Mesenchymal stem cell (in vitro differentiated cells and primary cell): ENCODE results near the gene UGT1A6.
A peak's percentile ranks its signal among the peaks of the same experiment; 100 is the strongest.

Experiments
- DNase-seq: peaks from one replicate; pipeline ENCODE4 v3.0.0-alpha.2; 2013
- H2AFZ ChIP-seq: one replicate; pipeline ENCODE4 v1.6.1; 2013; ENCODE audit warnings: low read depth, mild to moderate bottlenecking, control low read depth, inconsistent platforms, low read length, moderate library complexity
- H2AK5ac ChIP-seq: 2 replicates; pipeline ENCODE4 v1.6.1; 2013; ENCODE audit warnings: low read length, moderate library complexity, mild to moderate bottlenecking, inconsistent platforms; ENCODE audit not compliant: severe bottlenecking
- H2BK120ac ChIP-seq: one replicate; pipeline ENCODE4 v1.6.1; 2013; ENCODE audit warnings: low read depth, mild to moderate bottlenecking, inconsistent platforms, low read length, moderate library complexity
- H2BK12ac ChIP-seq, 2 experiments: one replicate each; pipeline ENCODE4 v1.6.1; 2013; ENCODE audit warnings: inconsistent platforms in 2 of 2, low read length in 2 of 2, mild to moderate bottlenecking in 2 of 2, moderate library complexity in 2 of 2, control low read depth in 1 of 2
- H2BK15ac ChIP-seq: one replicate; pipeline ENCODE4 v1.6.1; 2013; ENCODE audit warnings: mild to moderate bottlenecking, low read depth, inconsistent platforms; ENCODE audit not compliant: poor library complexity, severe bottlenecking
- H2BK5ac ChIP-seq: 2 replicates; pipeline ENCODE4 v1.6.1; 2013; ENCODE audit warnings: low read depth, mild to moderate bottlenecking, low read length, control low read depth, inconsistent platforms; ENCODE audit not compliant: poor library complexity, severe bottlenecking
- H3K14ac ChIP-seq, 2 experiments: one replicate each; pipeline ENCODE4 v1.6.1; 2013; ENCODE audit warnings: inconsistent platforms in 2 of 2, low read length in 2 of 2, control low read depth in 1 of 2, mild to moderate bottlenecking in 1 of 2, moderate library complexity in 1 of 2
- H3K18ac ChIP-seq, 2 experiments: one replicate each; pipeline ENCODE4 v1.6.1; 2013; ENCODE audit warnings: inconsistent platforms in 2 of 2, low read length in 2 of 2, control low read depth in 1 of 2, low read depth in 1 of 2, mild to moderate bottlenecking in 1 of 2
- H3K23ac ChIP-seq, 2 experiments: one replicate each; pipeline ENCODE4 v1.6.1; 2013; ENCODE audit warnings: inconsistent platforms in 2 of 2, low read length in 2 of 2, mild to moderate bottlenecking in 2 of 2, moderate library complexity in 2 of 2, control low read depth in 1 of 2
- H3K27ac ChIP-seq: 2 replicates; pipeline ENCODE4 v1.5.1; 2013; ENCODE audit warnings: mild to moderate bottlenecking, moderate library complexity, low read length, control low read depth, inconsistent platforms; ENCODE audit not compliant: poor library complexity, severe bottlenecking
- H3K27me3 ChIP-seq, 2 experiments: 2 replicates each; pipeline versions ENCODE4 v1.6.1 to v1.7.0; 2013; ENCODE audit warnings: low read length in 2 of 2, mild to moderate bottlenecking in 2 of 2, moderate library complexity in 2 of 2, control low read depth in 1 of 2, inconsistent platforms in 1 of 2; ENCODE audit not compliant: control insufficient read depth in 1 of 2, insufficient read depth in 1 of 2
- H3K36me3 ChIP-seq, 2 experiments: 2 replicates each; pipeline versions ENCODE4 v1.6.1 to v1.7.0; 2013; ENCODE audit warnings: low read length in 2 of 2, control low read depth in 1 of 2, inconsistent platforms in 1 of 2, low read depth in 1 of 2, mild to moderate bottlenecking in 1 of 2; ENCODE audit not compliant: insufficient read depth in 2 of 2, control insufficient read depth in 1 of 2
- H3K4ac ChIP-seq, 2 experiments: one replicate each; pipeline ENCODE4 v1.6.1; 2013; ENCODE audit warnings: inconsistent platforms in 2 of 2, low read length in 2 of 2, mild to moderate bottlenecking in 2 of 2, moderate library complexity in 2 of 2, control low read depth in 1 of 2, low read depth in 1 of 2
- H3K4me1 ChIP-seq: 2 replicates; pipeline ENCODE4 v1.6.1; 2013; ENCODE audit warnings: low read depth, low read length, control low read depth; ENCODE audit not compliant: control insufficient read depth, insufficient read depth
- H3K4me2 ChIP-seq: 2 replicates; pipeline ENCODE4 v1.6.1; 2013; ENCODE audit warnings: low read length, mild to moderate bottlenecking, inconsistent platforms; ENCODE audit not compliant: poor library complexity, severe bottlenecking
- H3K4me3 ChIP-seq, 2 experiments: 2 replicates each; pipeline versions ENCODE4 v1.5.1 to v1.7.0; 2013; ENCODE audit warnings: low read length in 2 of 2, mild to moderate bottlenecking in 2 of 2, control low read depth in 1 of 2, low read depth in 1 of 2; ENCODE audit not compliant: insufficient read depth in 1 of 2
- H3K79me1 ChIP-seq: replicated peaks from 2 replicates; pipeline ENCODE4 v1.6.1; 2013; ENCODE audit warnings: mild to moderate bottlenecking, control low read depth, low read length, inconsistent platforms; ENCODE audit not compliant: poor library complexity, severe bottlenecking
- H3K9ac ChIP-seq: 2 replicates; pipeline ENCODE4 v1.7.0; 2013; ENCODE audit warnings: mild to moderate bottlenecking, low read length, moderate library complexity
- H3K9me3 ChIP-seq: 2 replicates; pipeline ENCODE4 v1.7.0; 2013; ENCODE audit warnings: mild to moderate bottlenecking, low read length; ENCODE audit not compliant: control insufficient read depth
- H4K8ac ChIP-seq: one replicate; pipeline ENCODE4 v1.6.1; 2013; ENCODE audit warnings: inconsistent platforms, mild to moderate bottlenecking, low read length, moderate library complexity
- H4K91ac ChIP-seq: one replicate; pipeline ENCODE4 v1.6.1; 2013; ENCODE audit warnings: mild to moderate bottlenecking, low read length, inconsistent platforms
- WGBS: methylation state at CpG from one replicate; pipeline ENCODE4 v1.1.7; 2013; ENCODE audit warnings: mixed read lengths; 5-methylcytosine and 5-hydroxymethylcytosine counted together

The UGT1A6 gene

GRCh38 chr2:233707940-233708644 is 15.4 kb downstream of the UGT1A6 start:
- Histone ChIP-seq H2AK5ac (no peak overlapping the region), H4K91ac (no peak overlapping the region)

GRCh38 chr2:233708942-233709341 is 16.3 kb downstream of the UGT1A6 start:
- no peak overlapping the region for H2BK120ac ChIP-seq
- no peaks in the 10 kb centered on the region for H3K36me3 ChIP-seq
- no peak overlapping the region for H2AK5ac ChIP-seq
- H4K8ac ChIP-seq: no peak overlapping the region
- H2BK15ac ChIP-seq: no peak overlapping the region
- H2AFZ ChIP-seq: no peak overlapping the region
- H4K91ac ChIP-seq: no peak overlapping the region
- no peak overlapping the region for H3K27ac ChIP-seq
- no peaks in the 10 kb centered on the region for H3K79me1 ChIP-seq
- H3K27me3 ChIP-seq: peaks cover 0 to 9% of the 10 kb centered on the region in 2 experiments
- no peak overlapping the region for H3K4me3 ChIP-seq
- H3K9me3 ChIP-seq: no peaks in the 10 kb centered on the region
- H3K4me1 ChIP-seq: peaks cover 11% of the 10 kb centered on the region
- no peak overlapping the region for H3K18ac ChIP-seq
- no peak overlapping the region for H3K4me2 ChIP-seq
- no peak overlapping the region for H3K9ac ChIP-seq
- DNase-seq: no peak
- H3K23ac ChIP-seq: no peak overlapping the region
- 96% methylated on average over 3 of the region's 5 CpGs for WGBS
- no peak overlapping the region for H3K4ac ChIP-seq
- H3K14ac ChIP-seq: no peak overlapping the region
- H2BK12ac ChIP-seq: no peak overlapping the region
- no peak overlapping the region for H2BK5ac ChIP-seq

More at GRCh38 chr2:233707940-233708644, 15.4 kb downstream of the UGT1A6 start:
- peak; percentile 10 for DNase-seq
- Histone ChIP-seq H3K14ac (no peak overlapping the region), H3K23ac (no peak overlapping the region), H3K27me3 (peaks cover 0 to 6% of the 10 kb centered on the region in 2 experiments), H3K18ac (no peak overlapping the region), H3K27ac (no peak overlapping the region), H2AFZ (no peak overlapping the region), H3K36me3 (no peaks in the 10 kb centered on the region), H3K79me1 (no peaks in the 10 kb centered on the region), H3K4me1 (peaks cover 11% of the 10 kb centered on the region), H3K9me3 (no peaks in the 10 kb centered on the region), H2BK15ac (no peak overlapping the region), H2BK120ac (no peak overlapping the region), H3K9ac (no peak overlapping the region), H3K4me3 (no peak overlapping the region), H2BK5ac (no peak overlapping the region), H3K4ac (no peak overlapping the region), H2BK12ac (no peak overlapping the region), H4K8ac (no peak overlapping the region), H3K4me2 (no peak overlapping the region)
- 76% methylated on average over 8 of the region's 10 CpGs for WGBS

GRCh38 chr2:233711312-233712008 is 18.8 kb downstream of the UGT1A6 start:
- no peaks in the 10 kb centered on the region for H3K79me1 ChIP-seq
- H3K36me3 ChIP-seq: no peaks in the 10 kb centered on the region
- no peak overlapping the region for H4K8ac ChIP-seq
- no peak overlapping the region for H3K4me2 ChIP-seq
- H3K4me3 ChIP-seq: no peak overlapping the region
- no peak overlapping the region for H2BK120ac ChIP-seq
- H4K91ac ChIP-seq: no peak overlapping the region
- no peak overlapping the region for H2AFZ ChIP-seq
- H3K4me1 ChIP-seq: peaks cover 9% of the 10 kb centered on the region
- no peak overlapping the region for H2BK15ac ChIP-seq
- H3K27me3 ChIP-seq: peaks cover 0 to 22% of the 10 kb centered on the region in 2 experiments
- peak; percentile 68 for DNase-seq
- H3K9ac ChIP-seq: no peak overlapping the region
- no peak overlapping the region for H2BK5ac ChIP-seq
- peak overlapping the region; percentile 72 for H2AK5ac ChIP-seq
- no peak overlapping the region for H3K4ac ChIP-seq
- no peak overlapping the region for H3K23ac ChIP-seq
- no peak overlapping the region for H3K18ac ChIP-seq
- H3K9me3 ChIP-seq: no peaks in the 10 kb centered on the region
- peak overlapping the region in 1 of 2 experiments; percentile 61 for H2BK12ac ChIP-seq
- no peak overlapping the region for H3K27ac ChIP-seq
- no peak overlapping the region for H3K14ac ChIP-seq
- 49% methylated on average over 10 of the region's 11 CpGs for WGBS

- Histone ChIP-seq H2BK12ac (no peak within 1 kb of the TSS), H3K14ac (peak within 1 kb of the TSS in 1 of 2 experiments; percentile 13), H3K4ac (no peak within 1 kb of the TSS), H2BK120ac (no peak within 1 kb of the TSS), H3K79me1 (no peaks in the 10 kb centered on the region), H3K36me3 (no peaks in the 10 kb centered on the region), H2AK5ac (no peak within 1 kb of the TSS), H3K27ac (no peak within 1 kb of the TSS), H3K9ac (no peak within 1 kb of the TSS), H4K8ac (no peak within 1 kb of the TSS), H3K4me2 (no peak within 1 kb of the TSS), H3K4me1 (peaks cover 7% of the 10 kb centered on the region), H3K23ac (no peak within 1 kb of the TSS), H2BK5ac (no peak within 1 kb of the TSS), H3K9me3 (no peaks in the 10 kb centered on the region), H4K91ac (no peak within 1 kb of the TSS), H3K18ac (no peak within 1 kb of the TSS), H3K27me3 (peaks cover 8 to 32% of the 10 kb centered on the region in 2 experiments), H3K4me3 (no peak within 1 kb of the TSS), H2AFZ (no peak within 1 kb of the TSS), H2BK15ac (no peak within 1 kb of the TSS)
- 80% methylated on average over 14 of the region's 14 CpGs for WGBS
- DNase-seq: no peak
These were observed 20.0 kb downstream of the UGT1A6 start, which contains the start of gene UGT1A5 for GRCh38 chr2:233712611-233713261. Gene UGT1A5 (plus strand): TSS chr2:233712907. CDS start chr2:233712992, 85 bp downstream.
